Measurements from ENCODE around the gene BMP2K.
"Not testable (repeated sequence)": the region's sequence is repeated elsewhere in the genome, so short reads cannot be mapped to it uniquely, and the experiment has no call there.

DNA sequence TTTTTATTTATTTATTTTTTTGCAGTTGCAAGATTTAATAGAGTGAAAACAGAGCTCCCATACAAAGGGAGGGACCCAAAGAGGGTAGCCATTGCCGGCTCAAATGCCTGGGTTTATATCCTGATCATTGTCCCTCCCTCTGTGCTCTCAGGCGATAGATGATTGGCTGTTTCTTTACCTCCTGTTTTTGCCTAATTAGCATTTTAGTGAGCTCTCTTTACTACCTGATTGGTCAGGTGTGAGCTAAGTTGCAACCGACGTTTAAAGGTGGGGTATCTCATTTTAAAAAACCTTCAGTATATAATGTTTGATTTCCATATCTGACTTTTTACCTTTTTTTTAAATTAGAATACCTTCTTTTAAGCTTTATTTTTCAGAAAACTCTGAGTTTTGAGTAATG lies 64.1 kb downstream of the BMP2K start:
- not testable (repeated sequence) for TF ChIP-seq CTCF (IDR thresholded peaks at IDR 0.05; ENCODE audit: insufficient read depth, low read depth, low read length); EZH2 (IDR thresholded peaks at IDR 0.05; ENCODE audit: insufficient read depth, low read length)
